GM18861 (cell line): ENCODE results near the gene MAP3K3.

Experiments
- ATAC-seq: cut with Tn5 transposase; IDR thresholded peaks from one replicate; pipeline ENCODE4 v1.9.1; 2021; ENCODE audit not compliant: unreplicated experiment

Gene MAP3K3

DNA sequence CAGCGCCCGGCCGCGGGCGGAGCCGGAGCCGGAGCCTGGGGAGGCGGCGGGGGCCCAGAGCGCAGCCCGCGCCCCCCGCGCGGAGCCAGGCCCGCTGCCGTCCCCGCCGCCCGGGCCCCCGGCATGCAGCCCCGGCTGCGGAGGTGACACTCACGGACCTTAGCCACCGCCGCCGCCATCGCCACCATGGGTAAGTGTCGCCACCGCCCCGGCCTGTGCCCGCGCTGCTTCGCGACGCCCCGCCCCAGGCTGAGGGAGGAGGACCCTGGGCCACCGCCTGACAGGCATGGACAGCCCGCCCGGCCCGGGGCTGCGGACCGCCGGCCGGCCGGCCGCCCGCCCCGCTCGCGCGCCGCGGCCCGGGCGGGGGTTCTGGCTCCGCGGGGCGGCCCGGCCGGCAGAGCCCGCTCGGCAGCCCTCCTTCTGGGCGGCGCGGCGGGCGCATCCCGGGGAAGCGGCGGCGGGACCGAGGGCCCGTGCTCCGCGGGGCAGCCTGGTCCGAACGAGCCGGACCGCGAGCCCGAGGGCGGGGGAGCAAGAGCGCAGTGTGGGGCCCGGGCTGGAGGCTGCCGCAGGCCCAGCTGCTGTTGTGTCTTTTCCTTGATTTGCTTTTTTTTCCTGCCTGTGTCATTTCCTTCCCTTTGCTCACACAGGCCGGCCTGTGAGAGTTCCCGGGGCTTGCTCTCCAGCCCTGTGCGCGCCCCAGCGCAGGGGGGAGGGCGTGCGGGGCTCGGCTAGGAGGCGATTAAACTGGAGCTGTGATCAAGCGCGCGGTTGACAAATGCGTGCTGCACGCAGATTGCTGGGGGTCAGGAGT is 565 bp downstream of the MAP3K3 start:
- ATAC-seq: peak; percentile 20

DNA sequence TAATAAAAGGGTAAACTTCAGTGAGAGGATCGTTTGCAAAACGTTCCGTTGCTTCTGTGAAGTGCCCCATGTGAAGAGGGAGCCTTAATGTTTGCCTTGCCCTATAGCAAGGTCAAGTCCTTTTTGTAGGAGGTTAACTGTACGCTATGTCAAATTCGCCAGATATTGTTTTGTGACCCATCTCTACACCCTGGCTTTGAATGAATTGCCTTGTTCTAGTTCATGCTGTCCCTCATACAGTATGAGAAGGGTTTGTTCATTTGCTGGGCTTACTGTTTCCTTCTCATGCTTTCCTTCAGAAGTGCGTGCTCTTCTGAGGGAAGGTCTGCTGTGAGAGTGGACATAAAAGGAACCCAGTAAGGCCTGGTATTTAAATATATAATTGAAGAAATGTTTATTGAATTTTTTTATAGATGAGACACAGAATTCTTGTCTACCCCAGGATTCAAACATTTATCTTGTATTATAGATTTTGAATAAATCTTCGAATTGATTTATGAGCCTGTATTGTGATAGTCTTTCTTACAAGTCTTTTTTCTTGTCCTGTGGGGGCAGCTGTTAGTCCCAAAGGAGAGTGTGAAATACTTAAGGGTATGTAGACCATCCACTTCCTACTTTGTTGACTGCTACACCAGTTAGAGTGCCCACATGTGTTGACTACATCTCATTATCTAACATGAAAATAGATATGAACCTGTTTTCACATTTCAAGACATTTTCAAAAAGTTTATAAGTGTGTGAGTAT is 1.7 kb downstream of the MAP3K3 start:
- ATAC-seq: no peak

DNA sequence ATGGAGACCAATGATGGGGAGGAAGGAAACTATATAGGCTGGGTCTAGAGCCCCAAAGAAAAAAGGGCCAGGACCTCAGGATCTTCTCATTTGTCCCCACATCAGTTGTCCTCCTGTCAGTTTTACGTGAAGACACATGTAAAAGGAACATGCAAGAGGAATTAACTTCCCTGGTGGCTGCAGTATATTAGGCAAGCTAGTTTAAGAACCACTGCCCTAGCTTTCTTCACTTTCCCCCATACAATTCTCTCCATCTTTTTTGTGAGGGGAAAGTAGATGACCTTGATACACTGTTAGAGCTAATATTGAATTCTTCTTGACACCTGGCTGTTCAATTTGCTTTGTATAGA is 2.3 kb downstream of the MAP3K3 start:
- no peak for ATAC-seq

DNA sequence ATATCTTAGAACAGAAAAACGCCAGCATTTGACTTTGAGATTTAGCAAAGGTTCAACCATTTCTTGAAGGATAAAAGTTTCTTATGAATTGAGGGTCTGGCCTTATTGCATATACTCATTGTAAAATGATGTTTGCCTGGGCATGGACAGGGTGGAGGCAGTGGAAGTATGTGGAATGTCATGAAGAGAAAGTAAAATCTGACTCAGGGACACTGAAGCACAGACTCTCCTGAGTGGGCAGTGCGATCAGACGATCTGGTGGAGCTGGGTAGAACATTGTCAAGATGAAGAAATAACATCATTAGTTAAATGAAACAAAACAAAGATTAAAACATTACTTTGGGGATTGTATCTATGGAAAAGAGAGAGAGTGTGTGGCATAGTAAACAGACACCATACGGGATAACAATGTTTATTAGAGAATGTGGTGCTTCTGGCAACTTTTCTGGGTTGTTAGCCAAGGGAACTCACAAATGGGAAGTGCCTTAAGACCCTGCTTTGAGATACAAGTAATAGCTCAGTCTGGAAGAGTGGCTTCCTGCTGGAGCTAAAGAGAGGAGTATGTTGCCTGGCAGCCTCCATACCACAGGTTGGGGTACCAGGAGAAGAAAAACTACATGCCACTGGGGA is 4.4 kb downstream of the MAP3K3 start:
- no peak for ATAC-seq

DNA sequence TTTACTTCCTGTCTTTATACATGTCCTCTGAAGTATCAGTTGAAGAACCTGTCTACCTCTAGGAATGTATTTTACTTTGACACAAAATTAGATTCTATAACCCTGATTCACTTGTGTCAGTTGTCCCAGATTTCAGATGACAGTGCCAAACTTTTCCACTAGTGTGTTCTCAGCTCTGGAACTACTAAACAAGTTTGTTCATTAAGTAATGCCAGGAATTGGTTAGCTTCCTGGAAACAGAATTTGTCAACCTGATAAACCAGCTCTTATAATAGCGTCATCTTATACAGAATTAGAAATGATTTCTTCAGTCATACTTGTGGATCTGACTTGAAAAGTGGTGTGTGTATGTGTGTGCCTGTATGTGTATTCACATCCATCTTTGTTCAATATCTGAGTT is 7.4 kb downstream of the MAP3K3 start:
- ATAC-seq: no peak

DNA sequence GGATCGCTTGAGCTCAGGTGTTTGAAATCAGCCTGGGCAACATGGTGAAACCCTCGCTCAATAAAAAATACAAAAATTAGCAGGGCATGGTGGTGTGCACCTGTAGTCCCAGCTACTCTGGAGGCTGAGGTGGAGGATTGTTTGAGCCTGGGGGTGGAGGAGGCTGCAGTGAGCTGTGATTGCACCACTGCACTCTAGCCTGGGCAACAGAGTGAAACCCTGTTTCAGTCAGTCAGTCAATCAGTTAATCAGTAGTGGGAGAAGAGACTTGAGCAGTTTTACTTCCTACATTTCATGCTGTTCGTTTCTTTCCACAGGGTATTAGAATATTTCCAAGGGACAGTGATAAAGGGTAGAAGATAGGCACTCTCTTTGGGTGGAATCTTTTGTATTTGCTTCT is 8.8 kb downstream of the MAP3K3 start:
- no peak for ATAC-seq

DNA sequence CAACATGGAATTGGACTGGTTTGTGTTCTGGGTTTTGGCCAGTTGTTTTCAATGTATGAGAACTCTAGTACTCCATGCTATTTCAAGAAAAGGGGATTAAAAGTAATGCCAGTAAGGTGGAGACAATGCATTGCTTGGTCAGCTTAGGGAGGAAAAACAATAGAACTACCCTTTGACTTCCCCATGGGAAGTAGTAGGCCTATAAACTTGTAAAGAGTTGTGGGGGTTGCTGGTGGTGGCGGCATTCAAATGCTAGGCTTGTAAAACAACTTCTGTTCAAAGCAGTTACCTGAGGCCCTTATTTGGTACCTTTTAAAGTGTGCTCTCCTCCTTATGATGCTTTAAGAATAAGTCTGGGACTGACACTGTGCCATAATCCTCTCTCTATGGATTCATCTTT is 9.4 kb downstream of the MAP3K3 start:
- no peak for ATAC-seq

DNA sequence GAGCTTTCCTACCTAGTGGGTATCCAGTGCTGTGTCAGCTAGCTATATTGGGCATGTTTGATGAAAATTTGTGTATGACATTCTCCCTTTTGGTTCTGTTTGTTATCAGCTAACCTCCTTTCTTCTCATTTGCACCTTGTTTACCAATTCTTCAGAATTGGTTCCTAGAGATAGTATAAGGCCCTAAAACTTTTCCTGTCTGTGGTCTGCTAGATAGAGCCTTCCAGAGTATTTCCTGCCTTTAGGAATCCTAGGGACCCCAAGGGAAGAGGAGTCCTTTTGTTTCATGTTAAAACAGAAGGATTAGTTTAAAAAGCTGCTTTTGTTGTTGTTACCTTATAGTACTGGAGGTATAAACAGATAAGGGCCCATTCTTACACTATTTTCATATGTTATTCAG is 11.5 kb downstream of the MAP3K3 start:
- ATAC-seq: no peak

DNA sequence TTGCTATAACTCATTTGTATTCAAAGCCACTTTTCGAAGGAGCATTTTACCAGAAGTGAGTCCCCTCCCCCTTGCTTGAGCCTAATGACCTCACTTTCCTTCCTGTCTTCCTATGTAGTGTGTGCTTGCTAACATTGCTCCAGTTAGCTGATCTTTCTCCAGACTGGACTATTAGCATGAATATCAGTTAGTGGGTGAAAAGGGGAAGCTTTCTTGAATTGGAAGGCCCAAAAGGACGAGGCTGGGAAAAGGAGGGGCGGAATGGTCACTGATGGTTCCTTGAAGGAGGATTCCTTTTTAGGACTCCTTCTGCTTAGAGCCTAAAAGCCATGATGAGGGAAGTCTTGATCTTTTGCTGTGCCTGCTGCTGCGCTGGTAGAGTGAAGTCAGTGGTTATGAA is 11.9 kb downstream of the MAP3K3 start:
- no peak for ATAC-seq

DNA sequence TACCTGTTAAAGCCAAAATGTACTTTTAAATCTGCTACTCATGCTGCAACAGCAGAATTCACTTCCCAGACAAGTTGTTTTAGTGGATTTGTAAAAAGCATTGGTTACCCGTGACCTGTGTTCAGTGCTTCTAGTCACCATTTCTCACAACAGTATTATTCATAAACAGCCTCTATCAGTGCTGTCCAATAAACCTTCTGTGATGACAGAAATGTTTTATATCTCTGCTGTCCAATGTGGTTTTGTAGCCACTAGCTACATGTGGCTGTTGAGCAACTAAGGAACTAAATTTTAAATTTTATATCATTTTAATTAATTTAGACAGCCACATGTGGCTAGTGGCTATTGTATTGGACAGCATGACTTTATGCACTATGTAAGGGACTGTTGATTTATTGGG is 12.6 kb downstream of the MAP3K3 start:
- no peak for ATAC-seq

DNA sequence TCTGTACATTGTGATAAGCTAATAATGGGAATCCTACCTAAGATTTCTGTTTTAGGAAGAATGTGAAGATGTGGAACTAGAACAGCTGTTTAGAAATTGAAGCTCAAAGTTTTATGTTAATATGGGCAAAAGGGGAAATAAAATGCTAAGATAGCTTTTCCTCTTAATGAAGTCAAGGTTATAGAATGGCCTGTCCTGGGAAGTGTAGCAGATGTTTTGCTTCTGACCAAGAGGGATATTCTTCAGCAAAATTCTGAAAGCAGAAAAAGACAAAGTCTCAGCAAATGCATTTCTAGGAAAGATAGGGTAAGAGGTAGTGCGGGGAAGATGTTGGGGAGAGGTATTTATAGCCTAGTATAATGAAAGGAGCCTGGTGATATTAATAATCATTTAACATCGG is 13.1 kb downstream of the MAP3K3 start:
- ATAC-seq: no peak

DNA sequence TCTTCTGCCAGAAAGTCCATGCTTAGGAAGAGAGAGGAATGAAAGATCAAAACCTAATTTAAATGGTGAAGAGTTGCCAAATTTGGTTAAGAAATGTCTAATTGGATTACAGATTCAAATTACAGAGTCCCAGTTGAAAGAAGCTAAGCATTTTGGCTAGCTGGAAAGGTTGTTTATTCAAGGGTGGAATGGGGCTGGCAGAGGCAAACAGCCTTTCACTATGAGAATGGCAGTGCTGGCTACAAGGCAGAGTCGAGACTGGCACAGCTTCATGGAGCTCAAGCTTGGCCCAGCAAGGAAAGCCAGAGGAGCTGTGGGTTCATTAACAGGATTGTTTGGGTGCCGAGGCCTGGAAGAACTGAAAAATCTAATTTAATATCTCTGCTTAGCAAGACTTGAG is 13.6 kb downstream of the MAP3K3 start:
- ATAC-seq: no peak

DNA sequence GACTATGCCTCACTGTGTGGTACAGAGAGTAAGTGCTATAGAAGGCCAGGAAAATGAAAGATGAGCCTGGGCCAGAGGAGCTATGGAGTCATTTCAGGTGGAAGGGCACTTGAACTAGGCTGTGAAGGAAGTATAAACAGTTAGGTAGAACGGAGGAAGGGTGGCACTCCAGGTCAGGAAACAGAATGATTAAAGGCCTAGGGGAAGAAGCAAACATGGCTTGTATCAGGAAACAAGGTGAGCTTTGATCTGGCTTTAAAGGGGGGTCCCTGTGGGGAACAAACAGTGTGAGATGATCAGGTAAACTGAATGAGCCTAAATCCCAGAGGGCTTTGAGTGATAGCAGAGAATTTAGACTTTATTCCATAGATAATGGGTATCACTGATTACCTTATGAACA is 16.9 kb downstream of the MAP3K3 start:
- no peak for ATAC-seq

DNA sequence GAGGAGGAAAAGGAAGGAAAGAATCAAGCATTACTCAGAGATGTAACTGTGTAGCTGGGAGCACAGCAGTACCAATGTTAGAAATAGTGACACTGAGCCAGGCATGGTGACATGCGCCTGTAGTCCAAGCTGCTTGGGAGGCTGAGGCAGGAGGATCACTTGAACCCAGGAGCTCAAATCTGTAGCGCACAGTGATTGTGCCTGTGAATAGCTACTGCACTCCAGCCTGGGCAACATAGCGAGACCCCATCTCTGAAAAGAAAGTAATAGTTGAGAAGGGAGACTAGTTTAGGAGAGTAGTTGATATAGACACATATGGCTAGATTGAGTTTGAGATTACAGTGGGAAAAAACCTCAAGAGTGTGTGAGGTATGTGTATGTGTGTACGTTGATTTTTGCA is 17.8 kb downstream of the MAP3K3 start:
- ATAC-seq: no peak

DNA sequence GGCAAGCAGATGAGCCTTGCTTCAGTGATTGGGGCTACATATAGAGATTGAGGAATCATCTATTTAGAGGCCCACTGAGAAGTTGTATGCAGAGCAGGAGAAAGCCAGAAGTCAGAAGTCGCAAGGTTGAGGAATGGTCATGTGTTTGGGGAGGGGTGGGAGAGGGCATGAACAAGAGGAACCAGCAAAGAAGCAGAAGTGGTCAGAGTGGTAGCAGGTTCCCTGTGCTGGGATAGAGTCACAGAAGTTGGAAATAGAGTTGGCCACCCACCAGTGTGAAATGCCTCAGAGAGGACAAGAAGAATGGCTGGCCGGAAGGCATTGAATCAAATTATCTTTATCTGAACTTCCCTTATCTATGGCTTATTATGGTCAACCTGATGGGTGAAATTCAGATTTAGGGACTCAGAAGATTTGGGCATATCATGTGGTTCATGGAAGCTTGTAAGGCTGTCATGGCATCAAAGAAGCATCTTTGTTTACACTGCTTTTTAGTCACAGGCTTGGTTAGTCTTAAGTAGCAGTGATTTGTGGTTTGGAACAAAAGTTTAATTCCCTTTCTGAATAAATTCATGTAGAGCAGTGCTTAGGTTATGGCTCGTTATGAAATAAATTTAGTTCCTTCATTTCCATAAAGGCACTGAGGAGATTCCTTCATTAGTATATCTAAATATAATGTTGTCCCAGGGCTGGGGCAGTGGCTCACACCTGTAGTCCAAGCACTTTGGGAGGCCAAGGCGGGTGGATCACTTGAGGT is 19.7 kb downstream of the MAP3K3 start:
- no peak for ATAC-seq

DNA sequence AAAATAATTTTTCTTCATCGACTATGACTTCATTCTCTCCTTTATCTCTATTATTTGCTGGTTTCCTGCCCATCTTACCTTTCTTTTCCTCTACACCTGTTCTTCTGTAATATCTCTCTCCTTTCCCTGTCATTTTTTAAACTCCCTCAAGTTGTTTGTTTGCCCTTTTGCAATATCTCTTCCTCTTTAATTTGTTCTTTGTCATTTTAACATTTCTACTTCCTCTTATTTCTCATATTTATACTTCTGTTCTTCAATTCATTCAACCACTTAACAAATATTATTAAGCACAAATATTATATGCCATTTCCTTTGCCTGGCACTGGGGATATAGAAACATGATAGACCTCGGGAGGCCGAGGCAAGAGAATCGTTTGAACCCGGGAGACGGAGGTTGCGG is 22.6 kb downstream of the MAP3K3 start:
- ATAC-seq: no peak

DNA sequence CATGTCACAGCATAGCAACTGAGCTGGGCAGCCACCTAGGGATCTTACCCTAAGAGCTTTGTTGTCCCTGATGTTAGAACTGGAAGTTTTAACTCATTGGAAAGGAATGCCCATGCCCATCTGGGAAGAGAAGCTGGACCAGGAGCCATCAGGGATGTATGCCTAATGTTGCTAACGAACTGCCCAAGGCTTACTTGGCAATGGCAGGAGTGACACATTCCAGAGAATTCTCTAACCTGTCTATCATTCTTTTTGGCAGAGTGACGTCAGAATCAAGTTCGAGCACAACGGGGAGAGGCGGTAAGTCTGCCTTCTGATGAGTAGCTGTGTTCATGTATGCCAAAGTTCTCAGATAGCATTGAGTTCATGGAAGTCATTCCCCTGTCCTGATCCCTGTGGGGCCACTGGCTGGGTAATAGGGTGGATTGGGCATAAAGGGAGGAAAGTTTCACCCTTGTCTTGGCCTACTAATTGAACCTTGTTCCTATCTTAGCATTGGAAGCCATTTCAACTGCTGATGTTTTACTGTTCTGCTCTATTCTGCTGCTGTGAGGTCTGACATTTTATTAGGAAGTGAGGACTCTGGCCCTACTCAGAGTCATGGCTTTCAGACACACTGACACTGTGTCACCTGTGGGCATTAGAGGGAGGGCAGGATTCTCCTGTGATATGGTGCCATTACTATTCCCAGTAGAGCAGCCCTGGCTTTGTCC is 23.7 kb downstream of the MAP3K3 start:
- ATAC-seq: no peak

DNA sequence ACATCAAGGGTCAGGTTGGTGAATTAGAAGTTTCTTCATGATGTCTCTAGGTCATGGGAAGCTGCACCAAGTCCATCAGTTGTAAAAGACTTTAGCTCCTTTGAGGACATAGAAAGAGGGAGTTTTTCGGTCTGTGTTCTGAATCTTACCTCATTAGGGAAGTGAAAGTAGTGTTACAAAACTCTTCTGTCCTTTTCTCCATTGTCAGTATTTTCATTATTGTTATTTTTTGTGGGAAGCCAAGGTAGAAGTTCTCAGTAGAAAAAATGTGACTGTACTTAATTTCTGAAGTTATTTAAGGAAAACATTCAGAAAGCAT is 24.2 kb downstream of the MAP3K3 start:
- peak; percentile 77 for ATAC-seq

DNA sequence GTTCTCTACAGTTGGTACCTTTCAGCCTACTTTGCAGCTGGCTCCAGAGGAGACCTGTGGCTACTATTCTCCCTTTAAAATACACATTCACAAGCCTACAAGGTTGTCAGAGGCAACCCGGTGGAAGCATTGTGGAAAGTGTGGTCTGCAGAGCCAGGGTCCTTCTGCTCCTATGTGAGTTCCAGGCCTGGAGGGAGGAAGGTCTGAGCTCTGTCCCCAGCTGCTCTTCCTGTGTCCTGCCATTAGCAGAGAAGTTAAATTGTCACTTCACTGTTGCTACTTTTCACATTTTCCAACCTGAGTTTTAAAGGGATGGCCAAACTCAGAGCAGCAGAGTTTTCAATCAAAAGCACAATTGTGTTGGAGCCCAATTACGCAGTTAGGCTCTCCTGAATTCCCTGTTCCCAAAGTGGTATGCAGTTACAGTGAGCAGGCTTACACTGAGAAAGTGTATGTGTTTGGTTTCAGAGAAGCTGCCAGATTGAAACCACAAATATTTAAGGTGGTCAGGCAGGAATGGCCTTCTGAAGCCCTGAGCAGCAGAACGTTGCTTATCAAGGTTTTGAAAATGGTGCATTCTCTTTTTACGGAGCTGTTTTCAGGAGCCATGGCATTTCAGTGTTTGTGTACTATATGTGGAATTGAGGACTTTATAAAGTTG is 25.0 kb downstream of the MAP3K3 start:
- no peak for ATAC-seq

DNA sequence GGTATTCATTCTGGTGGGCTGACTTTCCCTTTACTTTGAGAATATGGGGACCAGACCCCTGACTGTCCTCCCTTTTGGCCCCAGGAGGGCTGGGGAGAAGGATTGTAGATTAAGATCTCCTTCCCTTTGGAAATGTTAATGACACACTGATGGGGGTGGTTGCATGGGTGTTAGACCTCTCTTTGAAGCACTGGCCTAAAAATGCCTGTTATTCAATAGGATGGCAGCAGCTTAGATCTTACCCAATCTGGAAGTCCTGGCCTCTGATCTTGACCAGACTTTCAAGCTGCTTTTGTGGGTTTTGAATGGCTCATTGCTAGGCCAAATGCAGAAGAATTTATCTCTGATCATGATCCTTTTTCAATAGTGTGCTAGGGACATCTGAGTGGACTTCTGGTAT is 25.7 kb downstream of the MAP3K3 start:
- ATAC-seq: no peak

DNA sequence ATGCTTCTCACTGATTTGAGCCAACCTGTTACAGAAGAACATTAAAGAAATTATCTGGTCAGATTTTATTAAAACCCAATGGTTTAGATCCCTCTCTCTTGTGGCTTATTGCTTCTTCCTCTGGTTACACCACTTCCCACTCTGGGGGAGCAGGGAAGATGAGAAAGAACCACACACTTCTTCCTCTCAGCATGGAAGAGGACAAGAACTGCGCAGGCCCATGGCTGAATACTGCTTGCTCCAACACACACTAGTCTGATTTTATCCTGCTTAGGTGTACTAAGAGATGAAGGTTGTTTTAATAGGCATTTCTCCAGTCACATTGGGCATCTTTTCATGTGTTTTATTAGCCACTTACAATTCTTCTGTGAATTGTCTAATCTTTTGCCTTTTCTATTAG is 27.6 kb downstream of the MAP3K3 start:
- no peak for ATAC-seq
